Urothelium cell line (cell line): ENCODE measurements around the gene SV2A.
"Not testable (repeated sequence)": the region's sequence is repeated elsewhere in the genome, so short reads cannot be mapped to it uniquely, and the experiment has no call there.

ENCODE experiments used
- DNase-seq: peaks from one replicate; pipeline ENCODE4 v3.0.0; 2011; ENCODE audit warnings: low spot score, mixed read lengths
- FAIRE-seq: peaks from 2 replicates; lab custom pipeline; 2011; peaks lifted over from hg19 to GRCh38; lab: Jason Lieb, UNC

Gene SV2A, protein sequence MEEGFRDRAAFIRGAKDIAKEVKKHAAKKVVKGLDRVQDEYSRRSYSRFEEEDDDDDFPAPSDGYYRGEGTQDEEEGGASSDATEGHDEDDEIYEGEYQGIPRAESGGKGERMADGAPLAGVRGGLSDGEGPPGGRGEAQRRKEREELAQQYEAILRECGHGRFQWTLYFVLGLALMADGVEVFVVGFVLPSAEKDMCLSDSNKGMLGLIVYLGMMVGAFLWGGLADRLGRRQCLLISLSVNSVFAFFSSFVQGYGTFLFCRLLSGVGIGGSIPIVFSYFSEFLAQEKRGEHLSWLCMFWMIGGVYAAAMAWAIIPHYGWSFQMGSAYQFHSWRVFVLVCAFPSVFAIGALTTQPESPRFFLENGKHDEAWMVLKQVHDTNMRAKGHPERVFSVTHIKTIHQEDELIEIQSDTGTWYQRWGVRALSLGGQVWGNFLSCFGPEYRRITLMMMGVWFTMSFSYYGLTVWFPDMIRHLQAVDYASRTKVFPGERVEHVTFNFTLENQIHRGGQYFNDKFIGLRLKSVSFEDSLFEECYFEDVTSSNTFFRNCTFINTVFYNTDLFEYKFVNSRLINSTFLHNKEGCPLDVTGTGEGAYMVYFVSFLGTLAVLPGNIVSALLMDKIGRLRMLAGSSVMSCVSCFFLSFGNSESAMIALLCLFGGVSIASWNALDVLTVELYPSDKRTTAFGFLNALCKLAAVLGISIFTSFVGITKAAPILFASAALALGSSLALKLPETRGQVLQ

DNA sequence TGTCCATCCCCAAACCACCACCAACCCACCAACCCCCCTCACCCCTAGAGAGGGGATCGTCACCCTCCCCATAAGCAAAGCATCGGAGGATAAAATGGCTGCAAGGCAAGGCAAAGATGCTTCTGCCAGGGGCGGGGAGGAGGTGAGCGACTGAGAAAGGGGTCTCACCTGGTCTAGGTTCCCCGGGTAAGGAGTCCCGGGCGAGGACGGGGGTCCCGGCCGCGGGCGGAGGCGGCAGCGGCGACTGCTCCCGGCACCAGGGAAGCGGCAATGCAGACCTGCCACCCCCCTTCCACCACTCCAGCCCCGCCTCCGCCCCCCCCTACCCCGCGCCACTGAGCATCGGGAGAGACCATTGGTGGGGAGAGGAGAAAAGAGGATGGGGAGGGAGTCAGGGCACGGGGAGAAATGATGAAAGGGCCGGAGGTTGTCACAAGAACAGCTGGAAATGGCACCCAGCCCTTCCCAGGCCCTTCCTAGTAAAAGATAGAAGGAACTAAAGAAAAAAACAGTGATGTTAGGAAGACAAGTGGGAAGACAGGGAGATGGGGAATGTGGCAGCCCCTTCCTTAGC lies at the start of gene SV2A:
Gene SV2A (minus strand): TSS at position 274 of the 574 bp plus-strand sequence. CDS start 4,004 bp downstream, outside the sequence.
- FAIRE-seq: no peak
- peak; percentile 87 for DNase-seq

DNA sequence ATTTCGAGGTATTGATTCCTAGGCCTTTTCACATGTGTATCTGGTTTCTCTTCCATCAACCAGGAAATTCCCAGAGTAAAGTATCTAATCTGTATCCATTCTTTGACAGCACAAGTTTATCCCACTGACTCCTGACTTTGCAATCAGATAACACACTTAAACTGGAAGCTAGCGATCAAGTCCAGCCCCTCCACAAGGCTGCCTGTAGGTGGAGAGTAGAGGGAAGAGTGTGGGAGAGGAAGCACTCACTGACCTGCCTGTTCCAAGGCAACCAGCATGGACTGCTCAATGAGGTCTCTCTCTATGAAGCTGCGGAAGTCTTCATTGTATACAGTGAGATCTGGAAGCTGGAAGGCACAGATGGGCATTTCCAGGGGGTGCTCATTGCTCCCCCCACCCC lies 49.4 kb upstream of the SV2A start:
- DNase-seq (no peak), FAIRE-seq (no peak)

DNA sequence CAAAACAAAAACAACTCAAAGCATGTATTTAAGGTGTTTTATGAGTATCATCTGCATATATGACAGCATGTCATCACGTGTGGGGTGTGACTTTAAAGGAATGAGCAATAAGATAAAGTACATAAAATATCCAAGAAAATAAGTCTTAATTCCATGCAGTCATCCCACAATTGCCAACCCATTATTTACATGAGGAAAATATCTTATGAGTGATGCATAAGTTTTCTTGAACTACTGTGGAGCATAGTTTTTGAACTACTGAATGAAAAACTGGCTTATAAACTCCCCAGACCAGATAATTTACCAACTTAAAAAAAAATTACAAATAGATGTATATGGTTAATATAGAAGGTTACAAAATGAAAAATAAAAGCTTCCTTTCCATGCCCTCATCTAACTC lies 48.8 kb upstream of the SV2A start:
- FAIRE-seq: no peak
- DNase-seq: no peak

DNA sequence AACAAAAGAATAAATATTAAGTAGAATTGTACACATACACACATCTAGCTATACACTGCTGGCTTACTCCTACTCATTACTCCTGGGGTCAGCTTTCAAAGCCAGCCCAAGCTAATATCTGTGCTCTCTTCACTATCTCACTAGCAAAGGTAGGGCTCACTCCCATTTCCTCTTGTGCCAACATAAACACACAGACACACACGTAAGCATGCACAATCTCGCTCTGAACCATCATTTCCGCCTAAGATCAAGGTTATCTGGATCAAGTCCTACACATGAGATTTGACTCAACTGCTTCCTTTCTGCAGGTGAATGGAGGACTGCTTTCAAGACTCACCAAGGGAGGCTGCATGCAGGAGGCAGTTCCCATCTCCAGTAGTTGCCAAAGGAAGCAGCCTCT lies 47.8 kb upstream of the SV2A start:
- FAIRE-seq (no peak), DNase-seq (no peak)

DNA sequence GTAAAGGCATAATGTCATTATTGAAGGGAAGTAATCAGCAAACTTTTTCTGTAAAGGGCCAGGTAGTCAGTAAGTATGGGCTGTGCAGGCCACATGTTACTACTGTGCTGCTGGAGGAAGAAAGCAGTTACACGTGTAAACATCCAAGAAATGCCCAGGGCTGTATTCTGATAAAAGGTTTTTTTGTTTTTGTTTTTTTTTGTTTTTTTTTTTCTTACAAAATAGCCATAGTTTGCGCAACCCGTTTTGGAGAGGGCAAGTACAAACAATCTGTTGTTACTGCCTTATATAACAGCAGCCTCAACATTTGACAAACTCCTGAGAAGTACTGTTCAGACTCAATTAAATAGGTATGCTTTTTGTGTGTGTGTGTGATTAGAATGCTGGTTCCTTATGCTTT lies 45.7 kb upstream of the SV2A start:
- DNase-seq: no peak
- no peak for FAIRE-seq

DNA sequence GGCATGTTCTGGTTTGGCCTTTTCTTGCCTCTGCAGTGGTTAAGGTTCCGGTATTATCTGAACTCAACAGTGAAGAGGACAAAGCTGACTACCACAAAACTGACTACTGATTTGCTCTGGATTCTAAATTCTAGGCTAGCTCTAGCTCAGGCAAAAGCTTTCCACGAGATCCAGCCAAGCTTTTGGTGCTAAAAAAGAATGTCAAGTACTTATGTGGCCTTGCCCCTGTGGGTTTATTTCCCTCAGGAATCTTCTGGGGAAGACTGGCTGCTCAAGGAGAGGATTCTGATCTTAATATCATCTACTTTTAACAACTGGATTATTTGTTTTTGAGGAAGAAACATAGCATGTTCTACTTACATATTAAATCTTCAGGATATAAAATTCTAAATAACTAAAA lies 45.1 kb upstream of the SV2A start:
- FAIRE-seq (no peak), DNase-seq (no peak)

DNA sequence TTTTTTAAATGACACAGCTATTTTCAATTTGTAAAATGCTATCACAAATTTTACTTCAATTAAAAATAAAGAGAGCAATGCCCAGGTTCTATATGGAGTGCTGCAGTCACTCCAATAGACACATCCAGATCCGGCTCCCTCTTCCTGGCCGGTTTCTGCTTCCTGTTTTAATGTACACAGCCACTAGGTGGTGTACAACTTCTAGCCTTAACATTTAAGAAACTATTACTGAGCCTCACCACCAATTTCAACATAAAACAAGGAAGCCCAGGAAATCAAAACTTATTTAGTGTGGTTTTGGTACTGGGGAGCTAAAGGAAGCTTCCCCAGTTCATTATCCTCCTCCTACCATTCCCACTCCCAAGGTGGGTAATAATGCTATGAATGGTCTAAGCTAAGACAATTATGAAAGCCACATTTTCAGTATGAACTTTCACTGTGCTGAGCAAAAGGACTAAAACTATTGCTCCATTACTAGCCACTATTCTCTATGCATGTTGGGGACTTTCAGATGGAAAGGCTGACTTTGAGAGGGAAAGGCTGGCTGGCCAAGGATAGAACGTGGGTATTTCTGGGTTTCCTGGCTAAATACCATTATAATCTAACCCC lies 44.5 kb upstream of the SV2A start:
- peak; percentile 47 for DNase-seq
- FAIRE-seq: no peak

DNA sequence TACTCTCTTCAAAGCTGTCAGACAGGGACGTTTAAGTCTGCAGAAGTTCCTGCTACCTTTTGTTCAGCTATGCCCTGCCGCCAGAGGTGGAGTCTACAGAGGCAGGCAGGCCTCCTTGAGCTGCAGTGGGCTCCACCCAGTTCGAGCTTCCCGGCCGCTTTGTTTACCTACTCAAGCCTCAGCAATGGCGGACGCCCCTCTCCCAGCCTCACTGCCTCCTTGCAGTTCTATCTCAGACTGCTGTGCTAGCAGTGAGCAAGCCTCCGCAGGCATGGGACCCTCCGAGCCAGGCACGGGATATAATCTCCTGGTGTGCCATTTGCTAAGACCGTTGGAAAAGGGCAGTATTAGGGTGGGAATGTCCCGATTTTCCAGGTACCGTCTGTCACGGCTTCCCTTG lies 39.9 kb upstream of the SV2A start:
- FAIRE-seq: not testable (repeated sequence)

DNA sequence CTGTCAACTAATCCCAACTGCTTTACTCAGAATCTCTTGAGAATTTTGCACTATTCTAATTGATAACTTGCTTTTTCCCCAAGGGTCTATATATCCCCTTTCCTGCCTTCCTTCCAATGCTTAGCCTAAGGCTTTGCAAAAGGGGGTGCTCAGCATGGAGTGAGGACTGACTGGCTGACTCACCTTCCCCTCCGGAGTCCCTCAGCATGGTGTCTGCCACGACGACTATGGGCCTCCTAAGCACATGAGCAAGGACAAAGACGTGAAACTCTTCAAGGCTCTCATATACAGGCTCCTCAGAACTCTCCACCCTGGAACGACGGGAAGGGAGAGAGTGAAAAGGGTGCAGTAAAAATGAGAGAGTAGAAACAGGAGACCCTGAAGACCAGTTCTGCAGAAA lies 32.3 kb upstream of the SV2A start:
- no peak for DNase-seq
- FAIRE-seq: no peak

More for the DNA sequence above, 39.9 kb upstream of the SV2A start:
- DNase-seq: not testable (repeated sequence)

DNA sequence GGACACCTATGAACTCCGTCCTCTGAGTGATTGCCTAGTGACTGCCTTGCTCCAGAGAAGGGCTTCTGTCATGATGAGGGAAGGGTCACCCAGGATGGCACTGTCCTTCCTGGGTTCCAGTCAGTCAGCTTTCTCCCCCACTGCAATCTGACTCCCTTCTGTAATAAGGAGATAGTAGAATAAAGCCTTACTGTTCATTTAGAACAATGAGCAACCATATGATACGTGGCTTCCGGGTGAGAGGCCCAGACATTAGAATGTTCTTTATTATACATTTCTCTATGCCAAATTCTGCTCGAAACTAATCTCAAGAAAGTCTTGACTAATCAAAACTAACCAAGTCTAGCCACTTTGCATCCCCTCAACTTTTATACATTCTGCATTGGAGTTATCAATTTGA lies 27.6 kb upstream of the SV2A start:
- FAIRE-seq: no peak
- no peak for DNase-seq

DNA sequence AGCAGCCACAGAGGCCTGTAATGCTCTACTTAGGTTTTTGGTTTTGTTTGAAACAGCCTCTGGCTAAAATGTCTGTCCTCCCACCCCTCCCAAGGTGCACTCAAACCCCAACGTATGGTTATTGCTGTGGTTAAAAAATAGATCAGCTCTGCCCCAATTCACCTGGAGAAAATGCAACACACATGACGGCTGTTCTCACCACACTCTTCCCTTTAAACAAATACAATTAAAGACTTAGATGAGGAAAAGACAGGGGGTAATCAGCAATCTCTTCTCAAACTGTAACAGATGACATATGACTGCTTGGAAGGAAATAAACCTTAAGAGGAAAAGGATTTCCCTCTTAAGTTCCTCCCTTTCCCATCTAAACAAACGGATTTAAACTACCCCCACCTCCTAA lies 25.2 kb upstream of the SV2A start:
- no peak for FAIRE-seq
- no peak for DNase-seq

DNA sequence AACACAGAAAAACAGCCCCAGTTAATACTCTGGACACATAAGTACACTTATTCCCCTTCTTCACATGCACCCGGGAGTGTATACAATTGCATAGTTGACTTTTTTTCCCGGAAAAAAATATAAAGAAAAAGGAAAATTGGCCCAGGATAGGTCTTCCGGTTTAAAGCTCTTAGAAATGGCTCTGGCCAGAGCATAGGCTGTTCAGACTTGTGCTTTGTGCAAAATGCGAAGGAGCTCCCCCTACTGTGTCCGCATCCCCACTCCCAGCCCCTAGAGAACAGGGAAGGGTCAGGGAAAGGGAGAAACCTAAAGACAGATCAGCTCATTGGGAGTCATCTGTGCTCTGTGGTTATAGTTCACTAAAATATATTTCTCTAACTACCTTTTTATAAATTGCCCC lies 24.6 kb upstream of the SV2A start:
- DNase-seq: no peak
- FAIRE-seq: no peak

DNA sequence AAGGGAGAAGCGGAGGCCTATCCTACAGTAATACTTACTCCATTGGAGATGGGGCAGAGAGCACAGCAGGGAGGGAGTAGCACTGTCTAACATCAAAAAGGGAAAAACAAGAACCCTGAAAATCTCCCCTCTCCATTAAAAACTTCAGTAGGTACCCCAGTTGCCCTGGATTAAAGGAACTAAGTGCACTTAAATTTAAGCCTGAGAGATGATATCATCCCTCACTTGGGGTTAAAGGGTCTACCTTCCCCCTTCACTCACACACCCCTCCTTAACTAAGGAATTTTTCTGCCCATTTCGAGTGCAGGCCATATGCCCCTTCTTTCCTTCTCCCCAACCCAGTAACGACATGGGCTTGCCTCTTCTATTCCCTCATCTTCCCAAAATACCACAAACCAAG lies 22.8 kb upstream of the SV2A start:
- FAIRE-seq: no peak

DNA sequence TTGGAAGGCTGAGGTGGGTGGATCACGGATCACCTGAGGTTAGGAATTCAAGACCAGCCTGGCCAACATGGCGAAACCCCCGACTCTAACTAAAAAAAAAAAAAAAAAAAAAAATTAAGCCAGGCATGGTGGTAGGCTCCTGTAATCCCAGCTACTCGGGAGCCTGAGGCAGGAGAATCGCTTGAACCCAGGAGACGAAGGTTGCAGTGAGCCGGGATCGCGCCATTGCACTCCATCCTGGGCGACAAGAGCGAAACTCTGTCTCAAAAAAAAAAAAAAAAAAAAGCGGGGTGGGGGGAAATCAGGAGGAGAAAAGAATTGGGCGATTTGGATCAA lies 21.0 kb upstream of the SV2A start:
- FAIRE-seq, DNase-seq: not testable (repeated sequence)

More for the DNA sequence above, 22.8 kb upstream of the SV2A start:
- no peak for DNase-seq

DNA sequence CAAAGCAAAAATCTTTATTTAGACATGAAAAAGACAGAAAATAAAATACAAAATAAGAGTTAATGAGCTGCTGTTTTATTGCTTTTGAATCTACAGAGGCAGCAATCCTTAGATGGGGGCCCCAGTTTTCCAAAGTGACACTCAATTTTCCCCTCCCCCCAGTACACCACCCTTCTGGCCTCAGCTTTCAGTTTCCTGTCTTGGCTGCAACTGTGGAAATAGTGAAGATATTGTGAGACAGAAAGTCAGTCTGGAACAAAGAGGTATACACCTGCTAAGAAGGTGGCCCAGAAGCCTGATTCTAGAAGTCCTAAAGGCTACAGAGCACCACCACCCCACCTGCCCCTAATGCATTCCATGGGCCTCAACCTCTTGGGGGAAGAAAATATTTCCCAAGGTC lies 20.1 kb upstream of the SV2A start:
- DNase-seq: no peak
- no peak for FAIRE-seq

DNA sequence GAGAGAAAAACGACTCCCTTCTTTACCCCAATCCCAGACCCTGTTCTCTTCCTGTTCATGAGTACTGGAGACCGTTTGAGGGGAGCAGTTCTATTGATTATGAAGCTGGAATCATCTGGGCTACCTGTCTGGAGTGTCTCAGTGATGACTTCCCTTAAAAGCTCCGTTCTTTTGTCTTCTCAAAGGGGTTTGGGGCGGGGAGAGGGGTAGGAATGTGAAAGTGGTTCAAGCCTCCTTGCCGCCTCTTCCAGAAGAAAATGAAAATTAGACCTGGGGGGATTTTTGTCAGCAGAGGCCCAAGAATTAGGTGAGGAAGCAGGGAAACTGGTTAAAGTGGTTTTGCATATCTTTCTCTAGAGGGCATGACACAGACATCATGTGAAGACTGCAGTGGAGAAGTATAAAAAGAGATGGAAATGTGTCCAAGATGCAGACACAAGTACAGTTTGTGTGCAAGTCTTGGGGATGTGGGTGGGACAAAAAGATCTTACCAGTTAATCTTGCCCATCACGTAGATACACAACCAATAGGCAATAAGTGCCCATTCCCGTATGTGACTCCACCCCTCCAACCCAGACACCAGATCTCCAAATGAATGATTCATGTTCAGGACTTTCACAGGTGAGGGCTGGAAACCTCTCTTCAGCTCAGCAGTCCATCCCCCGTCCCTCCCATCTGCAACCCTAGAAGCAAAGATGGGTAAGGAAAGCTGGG lies 19.5 kb upstream of the SV2A start:
- FAIRE-seq (no peak), DNase-seq (peak; percentile 76)

DNA sequence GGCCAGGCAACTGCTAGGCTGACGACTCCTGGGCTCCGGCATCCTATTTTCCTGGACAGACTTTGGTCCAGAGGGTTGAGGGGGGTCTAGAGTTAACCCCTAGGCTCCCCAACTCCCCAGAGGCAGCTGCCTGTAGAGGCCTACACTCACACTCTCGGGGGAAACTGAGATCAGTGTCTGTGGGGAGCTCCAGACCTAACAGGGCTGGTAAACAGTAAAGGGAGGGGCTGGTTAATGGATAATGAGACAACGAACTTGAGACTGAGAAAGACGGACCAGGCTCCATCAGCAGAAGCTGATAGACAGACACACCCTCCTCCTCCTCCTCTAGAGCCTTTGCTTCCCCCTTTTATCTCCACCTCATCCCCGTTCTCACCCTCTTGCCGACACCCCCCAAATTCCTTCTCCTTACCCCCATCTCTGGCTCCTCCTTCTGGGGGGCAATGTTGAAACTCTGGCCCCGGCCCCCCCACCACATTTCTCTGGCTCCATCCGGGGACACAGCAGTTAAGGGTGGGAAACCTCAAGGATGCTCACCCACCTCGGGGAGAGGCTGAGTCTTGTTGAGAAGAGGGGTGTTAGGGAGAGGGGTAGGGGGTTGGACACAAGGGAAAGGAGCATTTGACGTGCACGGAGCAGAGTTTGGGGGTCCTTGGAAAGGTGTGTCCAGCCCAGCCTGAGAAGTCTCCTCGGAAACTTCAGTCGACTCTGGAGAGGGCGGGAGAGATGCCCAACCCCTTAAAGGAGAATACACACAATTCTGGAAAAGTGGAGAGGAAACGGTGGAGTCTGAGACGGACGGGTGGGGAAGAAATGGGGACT lies 18.7 kb upstream of the SV2A start, which contains the start of gene MTMR11:
Gene MTMR11 (minus strand): TSS at position 710 of the 822 bp plus-strand sequence. CDS start 232 bp downstream, at position 478.
- FAIRE-seq: no peak

DNA sequence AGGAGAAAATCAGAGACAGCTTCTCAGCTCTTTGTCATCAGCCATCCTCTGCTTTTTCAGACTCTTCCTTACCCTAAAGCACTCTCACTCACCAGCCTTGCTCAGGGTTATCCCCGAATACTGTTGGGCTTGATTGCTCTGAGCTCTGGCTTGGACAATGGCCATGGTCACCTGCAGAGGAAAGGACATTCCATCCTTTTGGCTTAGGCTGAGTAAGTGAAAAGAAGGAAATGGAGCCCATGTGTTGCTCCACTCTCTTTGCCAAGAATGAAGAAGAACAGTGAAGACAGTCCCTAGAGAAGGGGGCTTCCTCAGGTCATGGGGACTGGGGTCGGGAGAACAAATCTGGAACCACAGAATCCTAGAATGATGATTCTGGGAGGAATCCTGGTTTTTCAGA lies 16.7 kb upstream of the SV2A start:
- DNase-seq: no peak
- no peak for FAIRE-seq

More for the DNA sequence above, 18.7 kb upstream of the SV2A start, which contains the start of gene MTMR11:
- DNase-seq: peak; percentile 69

DNA sequence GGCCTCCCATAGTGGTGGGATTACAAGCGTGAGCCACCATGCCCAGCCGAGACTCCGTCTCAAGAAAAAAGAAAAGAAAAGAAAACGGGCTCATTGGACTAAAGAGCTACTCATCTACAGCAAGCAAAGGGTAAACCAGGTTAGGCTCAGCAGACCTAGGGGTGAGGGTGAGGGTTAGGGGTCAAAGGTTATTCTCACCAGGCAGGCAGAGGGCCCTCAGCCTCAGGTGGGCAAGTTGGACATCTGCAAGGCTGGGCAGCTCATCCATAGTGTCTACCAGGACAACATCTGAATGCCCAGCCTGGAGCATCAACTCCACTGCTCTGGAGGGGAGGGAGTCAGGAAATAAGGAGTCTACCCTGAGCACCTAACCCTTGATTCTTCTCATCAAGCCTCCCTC lies 15.6 kb upstream of the SV2A start:
- FAIRE-seq (no peak), DNase-seq (no peak)

DNA sequence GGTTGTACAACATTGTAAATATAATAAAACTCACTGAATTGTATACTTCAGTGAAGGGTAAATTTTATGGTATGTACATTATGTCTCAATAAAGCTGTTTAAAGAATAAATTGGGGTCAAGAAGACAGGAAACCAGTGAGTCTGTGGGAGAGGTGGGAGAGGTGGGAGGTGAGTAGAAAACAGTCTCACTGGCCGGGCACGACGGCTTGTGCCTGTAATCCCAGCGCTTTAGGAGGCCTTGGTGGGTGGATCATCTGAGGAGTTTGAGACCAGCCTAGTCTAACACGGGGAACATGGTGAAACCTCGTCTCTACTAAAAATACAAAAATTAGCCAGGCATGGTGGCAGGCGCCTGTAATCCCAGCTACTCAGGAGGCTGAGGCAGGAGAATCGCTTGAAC lies 14.8 kb upstream of the SV2A start:
- FAIRE-seq (no peak), DNase-seq (no peak)
